Measurements from ENCODE around the gene PPIB. TPM values are rescaled to one million over a fixed set of nuclear protein-coding genes. Genes with fewer than 3 reads are reported as not detected.

Gene PPIB
- total RNA-seq, 4 donors from 2014 or later = 1,046 to 3,819 (median 1,394) TPM

DNA sequence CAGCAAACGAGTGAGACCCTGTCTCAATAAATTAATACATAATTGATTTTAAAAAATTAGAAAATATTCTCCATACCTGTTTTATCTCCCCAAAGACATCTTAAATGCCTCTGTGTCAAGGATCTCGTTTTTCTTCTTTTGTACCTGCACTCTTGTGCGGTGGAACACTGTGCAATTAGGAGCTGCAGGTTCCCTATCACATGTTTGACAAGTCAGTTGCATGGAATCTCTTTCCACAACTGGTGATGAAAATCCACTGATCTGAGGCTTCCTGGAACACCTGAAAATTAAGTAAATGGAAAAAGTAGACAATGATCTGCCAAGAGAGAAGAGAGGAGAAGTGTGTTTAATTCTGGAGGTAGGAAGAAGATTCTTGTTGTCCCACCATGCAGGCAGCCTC, 14.2 kb downstream of the PPIB start:
- H3K36me3 ChIP-seq = peaks cover 2 to 9% of the 10 kb centered on the region in 2 donors
- no peak overlapping the region for H3K27ac ChIP-seq
- 87 to 90% methylated on average over 3 of the region's 3 CpGs for WGBS, 2 donors
- no peak for DNase-seq
- H3K4me1 ChIP-seq = peaks cover 8 to 29% of the 10 kb centered on the region in 2 donors
- no peak overlapping the region for H3K4me3 ChIP-seq (replicated peaks in 1 of 3)
- TF ChIP-seq, protein P1, sequence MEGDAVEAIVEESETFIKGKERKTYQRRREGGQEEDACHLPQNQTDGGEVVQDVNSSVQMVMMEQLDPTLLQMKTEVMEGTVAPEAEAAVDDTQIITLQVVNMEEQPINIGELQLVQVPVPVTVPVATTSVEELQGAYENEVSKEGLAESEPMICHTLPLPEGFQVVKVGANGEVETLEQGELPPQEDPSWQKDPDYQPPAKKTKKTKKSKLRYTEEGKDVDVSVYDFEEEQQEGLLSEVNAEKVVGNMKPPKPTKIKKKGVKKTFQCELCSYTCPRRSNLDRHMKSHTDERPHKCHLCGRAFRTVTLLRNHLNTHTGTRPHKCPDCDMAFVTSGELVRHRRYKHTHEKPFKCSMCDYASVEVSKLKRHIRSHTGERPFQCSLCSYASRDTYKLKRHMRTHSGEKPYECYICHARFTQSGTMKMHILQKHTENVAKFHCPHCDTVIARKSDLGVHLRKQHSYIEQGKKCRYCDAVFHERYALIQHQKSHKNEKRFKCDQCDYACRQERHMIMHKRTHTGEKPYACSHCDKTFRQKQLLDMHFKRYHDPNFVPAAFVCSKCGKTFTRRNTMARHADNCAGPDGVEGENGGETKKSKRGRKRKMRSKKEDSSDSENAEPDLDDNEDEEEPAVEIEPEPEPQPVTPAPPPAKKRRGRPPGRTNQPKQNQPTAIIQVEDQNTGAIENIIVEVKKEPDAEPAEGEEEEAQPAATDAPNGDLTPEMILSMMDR (IDR thresholded peaks at IDR 0.05) = no peak
- no peak for TF ChIP-seq POLR2A (IDR thresholded peaks at IDR 0.05)
- intact Hi-C loops (cut with DNase I) = no loop called here
- no peaks in the 10 kb centered on the region for H3K9me3 ChIP-seq
- H3K27me3 ChIP-seq = no peaks in the 10 kb centered on the region

DNA sequence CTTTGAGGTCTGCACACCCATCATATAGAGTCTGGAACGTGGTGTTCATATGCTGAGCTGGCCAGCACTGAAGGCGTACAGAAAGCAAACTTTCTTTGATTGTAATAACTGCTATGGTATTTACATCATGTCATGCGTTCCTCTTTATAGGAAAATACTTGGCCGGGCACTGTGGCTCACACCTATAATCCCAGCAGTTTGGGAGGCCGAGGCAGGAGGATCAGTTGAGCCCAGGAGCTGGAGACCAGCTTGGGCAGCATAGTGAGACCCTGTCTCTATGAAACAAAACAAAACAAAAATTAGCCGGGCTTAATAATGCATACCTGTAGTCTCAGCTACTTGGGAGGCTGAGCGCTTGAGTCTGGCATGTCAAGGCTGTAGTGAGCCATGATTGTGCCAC, 14.7 kb downstream of the PPIB start:
- intact Hi-C loops (cut with DNase I) = no loop called here

DNA sequence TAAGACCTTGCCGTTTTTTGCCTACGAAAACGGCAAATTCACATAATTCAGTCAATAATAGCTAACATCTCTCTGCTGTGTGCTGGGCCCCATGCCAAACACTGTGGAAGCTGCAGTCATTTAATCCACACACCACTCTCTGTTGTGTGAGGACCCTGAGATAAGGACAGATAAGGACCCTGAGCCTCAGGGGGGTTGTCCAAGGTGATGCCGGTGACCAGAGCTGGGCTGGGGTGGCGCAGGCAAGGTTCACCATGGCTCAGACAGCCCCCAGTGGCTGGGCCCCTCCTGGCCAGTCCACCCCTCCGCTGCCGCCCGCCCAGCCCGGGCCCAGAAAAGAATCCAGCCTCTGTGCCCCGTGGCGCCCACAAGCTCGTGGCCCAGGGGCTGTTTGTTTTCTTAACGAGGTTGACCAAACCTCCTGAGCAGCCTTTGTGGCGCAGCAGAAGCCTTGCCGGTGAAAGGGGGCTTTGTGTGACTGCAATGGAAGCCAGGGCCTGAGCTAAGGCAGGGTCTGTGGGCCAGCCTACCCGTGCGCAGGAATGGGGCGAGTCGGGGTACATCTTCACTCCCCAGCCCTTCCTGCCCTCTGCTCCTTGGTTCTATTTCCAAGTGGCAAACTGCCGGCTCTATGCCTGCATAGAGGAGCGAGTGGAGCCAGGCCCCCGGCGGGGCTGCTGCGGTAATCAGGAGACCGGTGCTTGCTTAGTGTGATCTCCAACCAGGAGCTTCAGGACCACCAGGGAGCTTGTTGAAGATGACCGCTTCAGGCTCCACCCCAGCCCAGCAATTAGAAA, 15.7 kb downstream of the PPIB start:
- intact Hi-C loops (cut with DNase I) = no loop called here
- WGBS, 2 donors = 73 to 80% methylated on average over 17 to 18 of the region's 26 CpGs
- Histone ChIP-seq H3K27ac (no peak overlapping the region), H3K4me3 (replicated peaks in 1 of 3) (no peak overlapping the region), H3K27me3 (no peaks in the 10 kb centered on the region), H3K9me3 (no peaks in the 10 kb centered on the region), H3K36me3 (peaks cover 9 to 19% of the 10 kb centered on the region in 2 donors), H3K4me1 (peaks cover 0 to 22% of the 10 kb centered on the region in 2 donors)
- TF ChIP-seq, protein P1 (IDR thresholded peaks at IDR 0.05) = no peak
- no peak for TF ChIP-seq POLR2A (IDR thresholded peaks at IDR 0.05)
- DNase-seq = no peak

More for the DNA sequence above, 14.7 kb downstream of the PPIB start:
- no peaks in the 10 kb centered on the region for H3K9me3 ChIP-seq
- no peaks in the 10 kb centered on the region for H3K27me3 ChIP-seq
- no peak overlapping the region for H3K4me3 ChIP-seq (replicated peaks in 1 of 3)
- 91 to 94% methylated on average over 7 of the region's 7 CpGs for WGBS, 2 donors
- TF ChIP-seq, protein P1 (IDR thresholded peaks at IDR 0.05) = no peak
- no peak for TF ChIP-seq POLR2A (IDR thresholded peaks at IDR 0.05)
- DNase-seq = no peak
- H3K4me1 ChIP-seq = peaks cover 6 to 27% of the 10 kb centered on the region in 2 donors
- no peak overlapping the region for H3K27ac ChIP-seq
- peaks cover 6 to 13% of the 10 kb centered on the region in 2 donors for H3K36me3 ChIP-seq

DNA sequence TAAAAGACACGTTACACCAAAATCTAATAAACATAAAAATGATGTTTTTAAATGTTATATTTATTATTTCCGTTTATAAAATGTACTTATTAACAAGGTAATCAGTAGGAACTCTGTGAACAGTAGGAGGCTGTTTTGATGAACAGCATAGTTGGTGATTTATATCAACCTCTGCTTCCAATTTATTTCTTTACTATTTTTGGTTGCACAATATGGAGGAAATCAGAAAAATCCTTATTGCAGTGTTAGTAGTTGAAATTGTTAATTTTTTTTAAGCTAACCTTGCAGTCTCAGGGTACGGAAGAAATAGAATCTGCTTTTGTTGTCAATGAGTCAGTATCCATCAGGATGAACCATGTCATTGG, 16.3 kb downstream of the PPIB start:
- DNase-seq = no peak
- Histone ChIP-seq H3K4me3 (replicated peaks in 1 of 3) (no peak overlapping the region), H3K27ac (peak overlapping the region in 1 of 3 donors; percentile 55), H3K4me1 (peaks cover 0 to 20% of the 10 kb centered on the region in 2 donors), H3K36me3 (peaks cover 13 to 19% of the 10 kb centered on the region in 2 donors), H3K9me3 (no peaks in the 10 kb centered on the region), H3K27me3 (no peaks in the 10 kb centered on the region)
- no peak for TF ChIP-seq POLR2A (IDR thresholded peaks at IDR 0.05)
- TF ChIP-seq, protein P1 (IDR thresholded peaks at IDR 0.05) = no peak
- intact Hi-C loops (cut with DNase I) = no loop called here
- 77 to 88% methylated on average over 3 of the region's 3 CpGs for WGBS, 2 donors

DNA sequence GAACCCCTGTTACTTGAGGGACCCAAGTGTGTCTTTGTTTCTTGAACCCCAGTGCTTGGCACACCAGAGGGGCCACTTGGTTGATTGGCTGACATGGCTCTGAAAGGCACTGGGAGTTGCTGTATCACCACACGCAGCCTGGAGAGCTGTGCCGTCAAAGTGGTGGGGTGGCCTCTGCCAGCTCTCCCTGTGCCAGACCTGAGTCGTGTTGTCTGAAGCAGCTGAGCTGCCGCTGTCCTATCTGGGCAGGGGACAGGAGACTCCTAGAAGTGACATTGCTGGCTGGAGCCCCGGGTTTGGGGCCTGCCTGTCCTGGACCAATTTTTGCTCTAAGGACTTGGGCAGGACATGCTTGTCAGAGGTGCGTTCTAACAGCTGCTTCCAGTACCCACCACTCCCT, 16.8 kb downstream of the PPIB start:
- H3K36me3 ChIP-seq = peaks cover 17 to 19% of the 10 kb centered on the region in 2 donors
- DNase-seq = peak; percentile 65 to 70
- intact Hi-C loops (cut with DNase I) = no loop called here

More for the DNA sequence above, 16.8 kb downstream of the PPIB start:
- H3K27ac ChIP-seq = peak overlapping the region in 2 of 3 donors; percentile 55 to 68
- H3K4me1 ChIP-seq = peaks cover 0 to 17% of the 10 kb centered on the region in 2 donors
- H3K9me3 ChIP-seq = no peaks in the 10 kb centered on the region
- H3K27me3 ChIP-seq = no peaks in the 10 kb centered on the region
- no peak overlapping the region for H3K4me3 ChIP-seq (replicated peaks in 1 of 3)
- TF ChIP-seq, protein P1 (IDR thresholded peaks at IDR 0.05) = no peak
- peak in 1 of 2 donors; percentile 15 for TF ChIP-seq POLR2A (IDR thresholded peaks at IDR 0.05)
- 22 to 59% methylated on average over 2 to 5 of the region's 6 CpGs for WGBS, 2 donors
